A549 (cell line): ENCODE results near the gene PDE8B.

Experiments used
- CEBPB ChIP-seq, 2 experiments: fragments of >200 bp in 1 of 2; sonication (Bioruptor Twin) in 1 of 2; formaldehyde crosslinking in 1 of 2; IDR thresholded peaks; 2 replicates each; pipeline ENCODE4 v1.6.1; 2012 to 2016
- CHD4 ChIP-seq: fragments of 200-600 bp; sonication (generic); IDR thresholded peaks from 2 replicates; pipeline ENCODE4 v1.6.1; 2016; ENCODE audit warnings: antibody characterized with exemption, mild to moderate bottlenecking, borderline replicate concordance
- CTCF ChIP-seq: fragments of >200 bp; sonication (Bioruptor Twin); formaldehyde crosslinking; IDR thresholded peaks from 3 replicates; pipeline ENCODE4 v1.5.1; 2016
- HDAC2 ChIP-seq: fragments of 200-600 bp; sonication (generic); IDR thresholded peaks from 2 replicates; pipeline ENCODE4 v1.6.1; 2016
- HOXA7 ChIP-seq: fragments of 250-450 bp; sonication (Bioruptor Pico); IDR thresholded peaks from 2 replicates; pipeline ENCODE4 v1.5.0; 2020; ENCODE audit warnings: mild to moderate bottlenecking, moderate library complexity
- JUNB ChIP-seq: fragments of >200 bp; sonication (Bioruptor Twin); formaldehyde crosslinking; IDR thresholded peaks from 2 replicates; pipeline ENCODE4 v1.6.1; 2016
- KDM1A ChIP-seq: fragments of 200-600 bp; sonication (generic); IDR thresholded peaks from 2 replicates; pipeline ENCODE4 v1.6.1; 2016; ENCODE audit warnings: low read depth, mild to moderate bottlenecking
- MAFK ChIP-seq: fragments of 450-650 bp; IDR thresholded peaks from 2 replicates; pipeline ENCODE4 v1.6.1; 2014; ENCODE audit not compliant: partially characterized antibody
- MYC ChIP-seq: IDR thresholded peaks from 2 replicates; pipeline ENCODE4 v1.6.1; 2012; ENCODE audit warnings: mild to moderate bottlenecking, inconsistent platforms, low read length, improper control_type of control experiment, borderline replicate concordance
- NFE2L2 ChIP-seq: fragments of 150-350 bp; conservative IDR thresholded peaks from 2 replicates; pipeline ENCODE4 v1.6.1; 2014; ENCODE audit warnings: low read length
- POLR2A ChIP-seq: IDR thresholded peaks from 2 replicates; pipeline ENCODE4 v1.6.1; 2012; ENCODE audit warnings: mild to moderate bottlenecking, low read length
- ZC3H11A ChIP-seq: fragments of 450-650 bp; IDR thresholded peaks from 2 replicates; pipeline ENCODE4 v1.6.1; 2014; ENCODE audit warnings: antibody characterized with exemption, mild to moderate bottlenecking
- TF ChIP-seq, protein P1 (sequence below): fragments of 200-600 bp; sonication (generic); IDR thresholded peaks from 2 replicates; pipeline ENCODE4 v1.6.1; 2016; ENCODE audit warnings: antibody characterized with exemption, mild to moderate bottlenecking, moderate library complexity

DNA sequence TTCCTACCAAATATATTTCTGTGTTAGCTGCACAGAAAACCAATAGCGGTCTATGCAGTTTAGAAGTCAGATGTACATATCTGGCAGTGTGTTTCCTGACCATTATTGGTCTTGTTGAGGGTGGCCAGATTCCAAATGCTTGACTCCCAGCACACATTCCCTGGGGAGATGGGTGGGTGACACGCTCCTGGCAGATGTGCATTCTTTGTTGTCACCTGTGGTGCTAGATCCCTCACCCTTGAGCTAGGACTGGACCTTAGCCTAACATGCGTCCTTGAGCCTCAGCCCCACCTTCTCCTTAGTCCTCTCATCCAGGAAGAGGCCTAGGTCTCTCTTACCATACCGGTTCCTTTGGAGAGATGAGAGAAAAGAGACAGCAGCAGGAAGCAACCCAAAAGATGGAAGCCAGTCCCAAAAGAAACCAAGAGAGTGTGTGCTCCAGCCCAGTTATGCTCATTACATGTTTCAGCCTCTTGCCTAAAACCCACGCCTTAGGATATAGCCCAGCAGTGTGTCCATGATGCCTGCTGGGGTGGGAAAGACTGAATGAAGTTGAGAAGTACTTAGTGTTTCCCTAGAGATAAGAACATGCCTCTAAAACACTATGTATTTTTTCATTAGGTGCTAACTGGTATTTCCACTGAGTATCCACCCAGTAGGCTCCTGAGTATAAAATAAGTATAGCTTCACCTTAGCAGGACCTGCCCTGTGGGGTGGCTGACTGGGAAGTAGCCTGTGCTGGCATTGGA, 116.7 kb downstream of the PDE8B start:
- TF ChIP-seq CTCF (no peak), KDM1A (no peak), CHD4 (no peak), CEBPB (IDR thresholded peaks at IDR 0.05) (no peak), HOXA7 (no peak), ZC3H11A (no peak), MYC (no peak), MAFK (no peak), POLR2A (no peak), JUNB (no peak), HDAC2 (no peak), NFE2L2 (no peak)
- TF ChIP-seq, protein P1, sequence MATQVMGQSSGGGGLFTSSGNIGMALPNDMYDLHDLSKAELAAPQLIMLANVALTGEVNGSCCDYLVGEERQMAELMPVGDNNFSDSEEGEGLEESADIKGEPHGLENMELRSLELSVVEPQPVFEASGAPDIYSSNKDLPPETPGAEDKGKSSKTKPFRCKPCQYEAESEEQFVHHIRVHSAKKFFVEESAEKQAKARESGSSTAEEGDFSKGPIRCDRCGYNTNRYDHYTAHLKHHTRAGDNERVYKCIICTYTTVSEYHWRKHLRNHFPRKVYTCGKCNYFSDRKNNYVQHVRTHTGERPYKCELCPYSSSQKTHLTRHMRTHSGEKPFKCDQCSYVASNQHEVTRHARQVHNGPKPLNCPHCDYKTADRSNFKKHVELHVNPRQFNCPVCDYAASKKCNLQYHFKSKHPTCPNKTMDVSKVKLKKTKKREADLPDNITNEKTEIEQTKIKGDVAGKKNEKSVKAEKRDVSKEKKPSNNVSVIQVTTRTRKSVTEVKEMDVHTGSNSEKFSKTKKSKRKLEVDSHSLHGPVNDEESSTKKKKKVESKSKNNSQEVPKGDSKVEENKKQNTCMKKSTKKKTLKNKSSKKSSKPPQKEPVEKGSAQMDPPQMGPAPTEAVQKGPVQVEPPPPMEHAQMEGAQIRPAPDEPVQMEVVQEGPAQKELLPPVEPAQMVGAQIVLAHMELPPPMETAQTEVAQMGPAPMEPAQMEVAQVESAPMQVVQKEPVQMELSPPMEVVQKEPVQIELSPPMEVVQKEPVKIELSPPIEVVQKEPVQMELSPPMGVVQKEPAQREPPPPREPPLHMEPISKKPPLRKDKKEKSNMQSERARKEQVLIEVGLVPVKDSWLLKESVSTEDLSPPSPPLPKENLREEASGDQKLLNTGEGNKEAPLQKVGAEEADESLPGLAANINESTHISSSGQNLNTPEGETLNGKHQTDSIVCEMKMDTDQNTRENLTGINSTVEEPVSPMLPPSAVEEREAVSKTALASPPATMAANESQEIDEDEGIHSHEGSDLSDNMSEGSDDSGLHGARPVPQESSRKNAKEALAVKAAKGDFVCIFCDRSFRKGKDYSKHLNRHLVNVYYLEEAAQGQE: no peak
